ENCODE data around the gene ARHGAP26.

- TF ChIP-seq CTCF (IDR thresholded peaks at IDR 0.05) = no peak
- TF ChIP-seq POLR2A (IDR thresholded peaks at IDR 0.05) = no peak
Observed at GRCh38 chr5:142758062-142758795, 11.9 kb upstream of the ARHGAP26 start.
